T-helper 9 cell (primary cell): ENCODE measurements around the gene ANAPC5.
"Not testable (repeated sequence)": the region's sequence is repeated elsewhere in the genome, so short reads cannot be mapped to it uniquely, and the experiment has no call there.

ENCODE experiments used
- DNase-seq: peaks from one replicate; pipeline ENCODE4 v3.0.0-alpha.2; 2020

ANAPC5 gene

DNA sequence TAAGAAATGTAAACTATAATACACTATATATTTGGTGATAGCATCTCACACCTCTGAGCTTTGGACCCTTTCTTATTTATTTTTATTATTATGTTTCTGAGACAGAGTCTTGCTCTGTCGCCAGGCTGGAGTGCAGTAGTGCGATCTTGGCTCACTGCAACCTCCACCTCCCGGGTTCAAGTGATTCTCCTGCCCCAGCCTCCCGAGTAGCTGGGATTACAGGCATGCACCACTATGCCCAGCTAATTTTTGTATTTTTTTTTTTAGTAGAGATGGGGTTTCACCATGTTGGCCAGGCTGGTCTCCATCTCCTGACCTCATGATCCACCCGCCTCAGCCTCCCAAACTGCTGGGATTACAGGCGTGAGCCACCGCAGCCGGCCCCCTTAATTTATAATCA, 44.8 kb downstream of the ANAPC5 start:
- not testable (repeated sequence) for DNase-seq

DNA sequence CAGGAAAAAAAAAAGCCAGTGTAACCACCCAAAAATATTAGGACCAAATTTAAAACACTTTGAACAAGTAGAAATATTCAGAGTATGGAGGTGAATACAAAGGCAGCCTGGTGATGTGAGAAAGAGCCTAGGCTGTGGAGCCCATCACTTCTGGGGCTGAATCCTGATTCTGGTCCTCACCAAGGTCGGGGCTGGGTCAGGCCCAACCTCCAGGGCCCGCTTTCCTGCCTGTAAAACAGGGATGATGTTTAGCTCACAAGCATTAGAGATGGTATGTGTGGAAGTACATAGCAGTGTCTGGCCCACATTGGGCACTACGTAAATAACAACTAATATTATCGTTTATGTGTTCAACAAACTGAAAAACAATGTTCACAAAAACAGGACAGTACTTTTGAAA, 47.9 kb downstream of the ANAPC5 start:
- no peak for DNase-seq

DNA sequence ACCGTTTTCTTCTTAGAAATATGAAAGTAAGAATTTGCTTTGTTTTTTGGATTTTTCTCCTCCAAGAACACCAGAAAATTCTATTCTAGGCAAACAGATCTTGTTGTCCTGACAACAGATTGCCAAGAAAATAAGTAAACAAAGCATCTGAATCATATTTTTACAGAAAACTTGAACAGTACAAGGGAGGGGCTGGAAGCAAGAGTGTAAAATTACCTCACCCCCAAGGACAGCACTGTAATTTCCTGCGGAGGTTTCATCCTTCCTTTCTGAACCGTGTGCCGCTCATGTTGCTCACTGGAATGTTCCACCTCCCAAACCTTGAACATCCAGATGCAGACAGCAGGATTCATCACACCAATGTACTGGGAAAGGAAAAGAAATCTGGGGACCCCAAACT, 50.3 kb downstream of the ANAPC5 start:
- no peak for DNase-seq

DNA sequence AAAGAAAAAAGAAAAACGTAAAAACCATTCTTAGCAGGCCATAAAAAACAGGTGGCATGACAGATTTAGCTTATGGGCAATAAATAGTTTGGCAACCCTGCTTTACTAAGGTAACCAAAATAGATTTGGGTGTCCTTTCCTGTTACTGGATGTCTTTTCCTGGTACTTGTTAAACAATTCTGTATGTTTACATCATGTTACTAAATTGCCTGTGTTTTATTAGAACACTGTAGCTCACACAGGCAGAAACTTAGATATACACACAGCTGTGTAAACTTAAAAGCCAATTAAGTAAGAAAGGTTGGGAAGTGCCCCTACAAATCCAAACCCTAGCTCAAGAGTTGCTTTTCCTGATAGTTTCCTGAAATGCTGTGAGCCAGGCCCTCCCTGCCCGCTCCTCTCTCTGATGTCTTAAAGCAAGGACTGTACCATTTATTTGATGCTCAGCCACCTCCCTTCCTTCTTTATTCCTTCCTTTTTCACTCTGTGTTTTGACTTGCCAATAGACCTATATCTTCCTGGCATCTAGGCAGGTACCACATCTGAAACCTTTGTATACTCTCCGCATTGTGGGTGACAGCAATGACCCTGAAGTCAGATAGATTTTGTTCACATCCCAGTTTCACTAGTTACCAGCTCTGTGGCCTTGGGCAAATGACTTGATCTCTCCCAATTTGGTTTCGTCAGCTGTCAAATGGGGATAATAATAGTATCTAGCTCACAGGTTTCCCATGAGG, 52.0 kb downstream of the ANAPC5 start:
- DNase-seq: no peak

DNA sequence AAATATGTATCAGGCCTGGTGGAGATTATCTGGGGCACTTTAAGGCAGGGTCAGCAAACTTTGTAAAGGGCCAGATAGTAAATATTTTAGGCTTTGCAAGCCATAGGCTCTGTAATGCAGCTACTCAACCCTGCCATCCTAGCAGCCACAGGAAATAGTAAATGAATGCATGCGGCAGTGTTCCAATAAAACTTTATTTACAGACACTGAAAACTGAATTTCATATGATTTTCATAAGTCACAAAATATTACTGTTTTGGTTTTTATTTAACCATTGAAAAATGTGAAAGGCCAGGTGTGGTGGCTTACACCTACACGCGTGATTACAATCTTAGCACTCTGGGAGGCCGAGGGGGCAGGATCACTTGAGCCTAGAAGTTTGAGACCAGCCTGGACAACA, 52.5 kb downstream of the ANAPC5 start:
- DNase-seq: no peak

DNA sequence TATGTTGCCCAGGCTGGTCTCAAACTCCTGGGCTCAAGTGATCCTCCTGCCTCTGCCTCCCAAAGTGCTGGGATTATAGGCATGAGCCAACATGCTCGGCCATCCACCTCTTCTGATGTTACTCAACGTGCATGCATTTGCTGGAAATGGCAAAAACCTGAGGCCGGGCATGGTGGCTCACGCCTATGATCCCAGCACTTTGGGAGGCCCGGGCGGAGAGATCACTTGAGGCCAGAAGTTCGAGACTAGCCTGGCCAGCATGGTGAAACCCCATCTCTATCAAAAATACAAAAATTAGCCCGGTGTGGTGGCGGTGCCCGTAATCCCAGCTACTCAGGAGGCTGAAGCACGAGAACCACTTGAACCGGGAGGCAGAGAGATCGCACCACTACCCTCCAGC, 53.8 kb downstream of the ANAPC5 start:
- DNase-seq: not testable (repeated sequence)

DNA sequence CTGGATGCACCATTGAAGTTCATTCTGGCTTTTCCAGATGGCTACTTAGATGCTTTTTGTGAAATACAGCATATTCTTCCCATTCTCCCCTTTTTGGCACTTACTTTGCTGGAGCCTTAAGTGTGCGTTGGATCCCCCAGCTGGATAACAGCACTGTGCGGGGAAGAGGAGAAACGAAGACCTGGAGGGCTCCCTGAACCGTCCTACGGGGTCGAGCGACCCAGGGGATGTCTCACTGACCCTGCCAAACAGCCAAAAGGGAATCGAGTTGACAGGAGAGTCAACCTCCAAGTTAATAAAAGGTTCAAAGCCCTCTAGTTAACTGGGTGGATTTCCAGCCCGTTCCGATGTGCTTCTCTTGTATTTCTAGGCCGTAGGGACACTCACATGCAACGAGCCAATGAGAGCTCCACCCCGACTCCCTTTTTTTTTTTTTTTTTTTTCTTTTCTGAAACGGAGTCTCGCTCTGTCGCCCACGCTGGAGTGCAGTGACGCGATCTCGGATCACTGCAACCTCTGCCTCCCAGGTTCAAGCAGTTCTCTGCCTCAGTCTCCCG, 54.7 kb downstream of the ANAPC5 start:
- DNase-seq: no peak

DNA sequence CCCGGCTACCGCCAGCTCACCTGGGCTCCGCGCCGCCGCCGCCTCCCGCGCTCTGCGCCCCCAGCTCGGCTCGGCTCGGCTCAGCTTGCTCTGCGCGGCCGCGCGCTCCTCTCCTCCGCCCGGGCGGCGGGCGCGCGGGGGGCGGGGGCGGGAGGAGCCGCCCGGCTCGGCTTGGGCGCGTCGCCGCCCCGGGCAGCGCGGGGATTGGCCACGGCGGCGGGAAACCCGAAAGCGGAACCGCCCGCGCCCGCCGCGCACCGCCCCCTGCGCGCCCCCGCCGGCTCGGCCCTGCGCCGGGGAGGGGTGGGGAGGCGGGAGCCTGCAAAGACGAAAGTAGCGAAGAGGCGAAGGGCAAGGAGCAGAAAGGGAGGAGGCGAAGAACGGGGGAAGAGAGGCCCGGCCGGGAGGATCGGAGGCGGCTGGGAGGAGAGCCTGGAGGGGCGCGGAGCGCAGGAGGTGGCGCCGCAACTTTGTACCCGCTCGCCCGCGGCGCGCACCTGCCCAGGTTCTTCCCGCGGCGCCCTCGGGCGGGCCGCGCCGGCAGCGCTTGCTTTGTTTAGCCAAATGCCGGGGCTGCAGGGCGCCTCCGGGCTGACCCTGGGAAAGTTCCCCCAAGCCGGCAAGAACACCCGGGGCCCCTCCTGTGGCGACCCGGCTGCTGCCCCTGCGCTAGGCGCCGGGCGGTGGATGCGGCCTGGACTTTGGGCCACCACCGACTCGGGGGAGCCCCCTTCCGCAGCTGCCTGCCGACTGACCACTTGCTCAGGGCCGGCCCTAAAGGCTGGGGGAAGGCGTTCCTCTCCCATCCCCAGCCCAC, 55.4 kb downstream of the ANAPC5 start, which contains the start of gene CAMKK2:
Gene CAMKK2 (minus strand): TSS at position 92 of the 817 bp plus-strand sequence. CDS start 22,183 bp downstream, outside the sequence.
- peak; percentile 75 for DNase-seq

DNA sequence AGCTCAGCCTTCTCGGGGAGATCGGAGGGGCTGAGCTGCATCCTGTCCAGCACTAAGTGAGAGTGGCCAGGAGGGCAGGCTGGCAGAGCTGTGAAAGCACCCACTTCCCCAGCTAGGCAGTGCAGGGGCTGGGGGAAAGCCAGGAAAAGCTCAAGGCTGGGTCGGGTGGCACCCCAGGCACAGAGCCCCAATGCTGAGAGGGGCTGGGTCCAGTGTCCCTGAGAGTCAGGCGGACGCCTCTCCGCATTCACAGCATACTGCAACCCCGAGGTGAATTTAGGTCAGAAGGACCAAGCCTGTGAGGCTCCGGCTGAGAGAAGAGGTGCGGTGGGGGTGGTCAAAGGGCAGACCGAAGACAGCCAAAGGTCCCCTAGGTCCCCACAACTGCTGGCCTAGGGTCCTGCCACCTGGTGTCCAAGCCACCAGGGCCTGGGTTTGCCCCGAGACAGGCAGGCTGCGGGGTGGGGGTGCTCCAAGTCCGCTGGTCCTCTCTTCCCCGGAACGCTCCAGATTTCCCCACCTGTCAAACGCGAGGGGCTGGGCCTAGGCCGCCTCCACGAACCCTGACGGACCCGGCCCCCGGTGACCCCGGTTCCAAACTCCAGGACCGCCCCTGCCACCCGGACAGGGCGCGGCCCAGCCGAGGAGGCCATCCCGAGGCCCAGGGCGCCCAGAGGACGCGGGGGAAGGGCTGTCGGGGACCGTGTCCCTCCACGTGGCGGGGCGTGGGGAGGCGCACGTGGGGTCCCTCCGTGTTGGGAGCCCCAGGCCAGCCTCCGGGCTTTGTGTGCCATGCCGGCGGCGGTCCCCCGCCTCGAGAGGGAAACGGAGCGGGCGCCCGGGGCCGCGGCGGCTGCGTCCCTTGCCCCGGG, 56.2 kb downstream of the ANAPC5 start:
- DNase-seq: peak; percentile 18

DNA sequence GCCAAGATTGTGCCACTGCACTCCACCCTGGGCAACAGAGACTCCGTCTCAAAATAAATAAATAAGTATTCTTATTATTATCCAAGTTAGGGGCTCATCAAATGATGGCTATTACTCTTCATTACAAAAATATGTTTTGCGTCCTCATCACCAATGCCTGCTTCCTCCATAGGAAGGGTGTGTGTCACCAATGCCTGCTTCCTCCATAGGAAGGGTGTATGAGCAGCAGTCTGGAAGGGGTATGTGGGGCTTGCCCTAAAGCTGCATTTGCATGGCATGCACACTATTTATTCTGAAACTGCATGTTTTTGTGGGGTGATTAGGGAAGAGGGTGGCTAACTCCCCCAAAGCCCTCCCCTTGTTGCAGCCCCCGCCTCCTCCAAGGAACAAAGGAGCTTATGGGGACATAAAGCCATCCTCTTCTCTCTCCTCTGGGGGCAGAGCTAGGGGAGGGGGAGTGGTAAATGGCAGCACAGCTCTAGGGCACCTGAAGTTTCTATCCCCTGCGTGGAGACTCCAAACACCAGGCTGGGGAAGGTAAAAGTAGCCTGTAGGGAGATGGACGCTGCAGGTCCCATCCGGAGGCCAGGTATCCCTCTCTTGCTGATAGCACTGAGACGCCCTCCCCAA, 57.0 kb downstream of the ANAPC5 start:
- no peak for DNase-seq

DNA sequence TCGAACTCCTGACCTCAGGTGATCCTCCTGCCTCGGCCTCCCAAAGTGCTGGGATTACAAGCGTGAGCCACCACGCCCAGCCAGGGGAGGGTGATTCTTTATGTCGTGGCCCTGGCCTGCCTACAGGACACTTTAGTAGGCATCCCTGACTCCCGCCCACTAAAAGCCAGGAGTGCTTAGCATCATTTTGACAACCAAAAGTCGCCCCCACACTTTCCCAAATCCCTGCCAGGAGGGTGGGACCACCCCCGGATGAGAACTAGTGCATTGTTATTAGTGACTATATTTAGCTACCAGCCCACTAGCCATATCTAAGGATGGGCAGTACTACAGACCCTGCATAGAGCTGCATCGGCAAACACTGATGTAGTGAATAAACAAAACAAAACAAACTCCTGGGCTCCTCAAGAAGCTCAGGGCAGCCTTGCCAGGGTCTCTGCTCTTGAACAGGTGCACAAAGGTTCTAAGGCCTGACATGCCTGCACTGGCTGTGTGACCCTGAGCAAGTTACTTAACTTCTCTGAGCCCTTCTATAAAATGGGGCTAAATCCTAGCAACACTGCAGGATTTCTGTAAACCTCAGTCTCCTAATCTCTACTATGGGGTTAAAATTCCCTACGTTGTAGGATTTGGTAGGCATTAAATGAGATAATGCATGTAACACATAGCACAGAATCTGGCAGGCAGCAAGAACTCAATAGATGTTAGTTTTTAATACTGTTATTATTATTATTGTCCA, 57.9 kb downstream of the ANAPC5 start:
- DNase-seq: no peak

DNA sequence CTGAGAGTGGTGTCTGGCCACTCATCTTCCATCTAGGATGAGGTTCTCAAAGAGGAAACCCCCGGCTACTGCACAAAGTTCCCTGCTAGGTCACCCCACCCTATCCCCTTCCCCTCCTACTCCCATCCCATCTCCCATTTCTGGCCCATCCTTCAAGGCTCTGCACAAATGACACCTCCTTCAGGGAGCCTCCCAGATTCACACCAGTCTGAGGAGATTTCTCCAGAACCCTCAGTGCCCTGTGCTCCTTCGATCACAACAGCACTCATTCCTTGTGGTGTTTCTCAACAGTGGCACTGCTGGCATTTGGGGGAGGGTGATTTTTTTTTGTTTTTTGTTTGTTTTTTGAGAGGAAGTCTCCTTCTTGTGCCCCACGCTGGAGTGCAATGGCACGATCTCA, 58.6 kb downstream of the ANAPC5 start:
- no peak for DNase-seq

DNA sequence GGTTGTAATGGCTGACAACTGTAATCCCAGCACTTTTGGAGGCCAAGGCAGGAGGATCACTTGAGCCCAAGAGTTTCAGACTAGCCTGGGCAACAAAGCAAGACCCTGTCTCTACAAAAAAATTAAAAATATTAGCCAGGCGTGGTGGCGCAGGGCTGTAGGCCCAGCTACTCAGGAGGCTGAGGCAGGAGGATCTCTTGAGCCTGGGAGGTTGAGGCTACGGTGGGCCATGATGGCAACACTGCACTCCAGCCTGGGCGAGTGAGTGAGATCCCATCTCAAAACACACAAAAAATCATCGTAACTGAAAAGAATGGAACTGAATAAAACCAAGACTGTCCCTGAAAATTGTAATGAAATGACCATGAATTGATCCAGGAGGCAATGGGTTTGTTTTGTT, 61.8 kb downstream of the ANAPC5 start:
- no peak for DNase-seq

DNA sequence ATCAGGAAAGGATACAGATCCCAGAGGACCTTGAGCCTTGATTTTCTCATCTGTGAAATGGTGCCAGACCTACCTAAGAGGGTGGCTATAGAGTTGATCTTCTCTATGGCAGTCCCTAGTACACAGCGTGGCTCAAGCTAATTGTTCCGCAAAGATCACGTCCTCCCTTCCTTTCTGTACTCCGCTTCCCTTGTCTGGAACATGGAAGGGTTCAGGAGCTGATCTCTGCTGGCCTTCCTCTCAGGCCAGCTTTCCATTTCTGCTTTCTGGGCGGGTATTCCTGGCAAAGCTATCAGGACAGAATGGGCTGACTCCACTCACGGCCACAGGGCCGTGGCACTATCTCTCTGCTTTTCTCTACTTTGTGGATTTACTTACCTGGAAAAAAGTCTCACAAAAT, 62.2 kb downstream of the ANAPC5 start:
- DNase-seq: no peak

DNA sequence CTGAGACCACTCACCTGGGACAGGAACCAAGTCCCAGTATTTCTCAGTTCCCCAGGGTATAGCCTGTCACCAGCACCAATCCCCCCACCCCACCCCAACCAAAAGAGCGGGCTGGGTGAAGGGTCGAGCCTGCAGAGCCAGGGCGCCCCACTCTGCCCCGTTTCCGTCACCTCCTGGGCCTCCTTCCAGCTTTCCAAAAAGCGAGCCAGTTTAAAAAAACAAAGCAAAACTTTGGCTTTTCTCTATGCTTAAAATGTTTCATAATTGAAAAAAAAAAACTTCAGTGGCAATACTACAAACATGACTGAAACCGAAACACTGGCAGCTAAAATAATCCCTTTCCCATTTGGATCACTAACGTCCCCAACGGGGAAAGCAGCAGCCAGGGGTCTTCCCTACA, 63.2 kb downstream of the ANAPC5 start:
- no peak for DNase-seq

DNA sequence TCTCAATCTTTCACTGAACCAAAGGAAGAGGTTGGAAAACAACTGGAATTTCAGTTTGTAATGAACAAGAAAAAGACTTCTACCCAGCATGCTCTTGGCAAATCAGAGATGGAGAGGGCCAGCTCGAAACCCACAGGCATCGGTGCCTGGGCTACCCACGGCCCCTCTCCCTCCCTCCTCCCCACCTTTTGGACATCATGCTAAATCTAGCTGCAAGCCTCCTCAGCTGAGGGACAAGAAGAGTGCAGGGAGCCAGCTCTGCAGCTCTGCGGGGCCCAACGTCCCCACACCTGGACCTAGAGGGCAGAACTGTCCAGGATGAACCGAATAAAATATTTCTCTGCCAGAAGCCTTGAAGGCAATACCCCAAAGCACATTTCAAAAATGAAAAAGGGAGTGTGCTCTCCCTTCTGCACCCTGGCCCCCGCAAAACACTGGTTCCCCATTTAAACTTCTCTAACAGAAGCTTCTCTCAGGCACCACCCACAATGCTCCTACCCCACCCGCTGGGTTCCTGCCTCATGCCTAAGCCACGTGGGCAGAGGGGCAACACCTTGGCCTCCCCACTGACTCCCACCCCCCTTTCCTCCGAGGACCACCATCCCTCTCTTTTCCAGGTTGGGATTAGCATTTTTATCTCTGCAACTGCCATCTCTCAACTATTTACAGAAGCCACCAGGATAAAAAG, 63.9 kb downstream of the ANAPC5 start:
- DNase-seq: no peak

DNA sequence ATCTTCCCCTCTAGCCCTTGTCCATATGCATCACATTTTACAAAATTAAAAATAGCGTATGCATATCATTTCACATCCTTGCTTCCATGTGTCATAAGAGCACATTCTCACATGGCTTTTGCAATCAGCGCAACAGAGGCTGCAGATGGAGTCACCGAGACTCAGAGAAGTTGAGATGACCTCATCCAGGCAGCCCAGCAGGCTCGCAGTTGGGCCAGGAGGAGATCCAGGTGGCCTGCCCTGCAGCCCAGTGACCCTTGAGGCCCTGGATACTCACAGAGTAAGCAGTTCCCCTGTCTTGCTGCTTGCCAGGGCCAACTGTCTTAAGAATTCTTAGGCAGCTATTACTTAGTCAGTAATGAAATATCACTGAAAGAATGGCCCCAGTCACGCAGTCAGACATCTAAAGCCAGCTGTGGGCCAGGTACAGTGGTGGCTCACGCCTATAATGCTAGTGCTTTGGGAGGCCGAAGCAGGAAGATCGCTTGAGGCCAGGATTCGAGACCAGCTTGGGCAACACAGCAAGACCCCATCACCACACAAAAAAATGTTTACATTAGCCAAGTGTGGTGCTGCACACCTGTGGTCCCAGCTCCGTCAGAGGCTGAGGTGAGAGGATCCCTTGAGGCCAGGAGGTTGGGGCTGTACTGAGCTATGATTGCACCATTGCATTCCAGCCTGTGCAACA, 64.8 kb downstream of the ANAPC5 start:
- DNase-seq: no peak

DNA sequence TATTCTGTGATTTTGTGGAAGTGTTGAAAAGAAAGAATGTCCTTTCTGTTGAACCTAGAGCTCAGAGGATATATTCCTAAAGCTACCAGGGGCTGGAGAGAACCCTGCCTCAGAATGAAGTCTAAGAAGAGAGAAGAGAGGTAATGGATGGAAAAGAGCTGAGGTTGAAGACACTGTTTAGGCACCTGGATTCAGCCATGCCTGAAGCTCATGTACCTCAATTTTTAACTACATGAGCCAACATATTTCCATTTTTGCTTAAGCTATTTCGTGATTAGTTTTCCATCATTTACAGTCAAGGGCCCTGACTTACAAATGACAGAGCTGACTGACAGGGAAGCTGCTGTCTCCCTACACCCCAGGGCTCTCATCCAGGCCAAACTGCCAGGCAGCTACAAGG, 66.4 kb downstream of the ANAPC5 start:
- no peak for DNase-seq

DNA sequence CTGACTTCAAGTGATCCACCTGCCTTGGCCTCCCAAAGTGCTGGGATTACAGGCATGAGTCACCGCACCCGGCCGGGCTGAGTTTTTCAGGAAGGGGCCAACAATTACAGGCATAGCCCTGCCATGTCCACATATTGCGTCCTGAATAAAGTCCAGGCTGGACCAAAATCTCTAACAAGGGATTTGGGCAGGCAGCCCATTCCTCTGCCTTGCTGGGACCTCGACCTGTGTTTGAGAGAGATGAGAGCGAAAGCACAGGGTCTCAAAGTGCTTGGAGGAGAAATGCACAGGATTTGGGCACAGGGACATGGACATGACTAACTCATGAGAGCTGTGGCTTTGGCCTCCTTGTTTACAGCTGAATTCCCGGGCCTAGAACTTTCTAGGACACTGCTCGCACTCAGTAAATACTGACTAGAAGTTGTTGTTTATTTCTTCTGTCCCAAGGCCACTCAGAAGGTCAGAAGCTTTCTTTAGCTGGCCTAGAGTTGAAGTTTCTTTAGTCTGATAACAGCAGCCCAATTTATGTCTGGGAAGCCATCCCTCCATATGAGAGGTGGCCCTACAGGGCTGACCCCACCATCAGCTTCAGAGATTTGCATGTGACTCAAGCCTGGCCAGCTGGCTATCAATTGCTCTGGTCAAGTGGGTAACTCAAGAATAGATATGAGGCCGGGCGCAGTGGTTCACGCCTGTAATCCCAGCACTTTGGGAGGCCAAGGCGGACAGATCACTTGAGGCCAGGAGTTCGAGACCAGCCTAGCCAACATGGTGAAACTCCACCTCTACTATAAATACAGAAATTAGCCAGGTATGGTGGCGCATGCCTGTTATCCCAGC, 67.4 kb downstream of the ANAPC5 start:
- no peak for DNase-seq
